C4-2B (cell line): ENCODE data around the gene ARMC8.
A peak's percentile ranks its signal among the peaks of the same experiment; 100 is the strongest.

Experiments used
- H3K27ac ChIP-seq: fragments of 450-650 bp; 2 replicates; pipeline ENCODE4 v1.5.1; 2017
- ZFX ChIP-seq: fragments of 450-650 bp; IDR thresholded peaks from 2 replicates; pipeline ENCODE4 v1.6.1; 2017
- TF ChIP-seq, protein P1 (sequence below): fragments of 450-650 bp; conservative IDR thresholded peaks from 2 replicates; pipeline ENCODE4 v1.5.1; 2017; ENCODE audit warnings: mild to moderate bottlenecking

The ARMC8 gene

GRCh38 chr3:138263104-138263503 lies 76.0 kb downstream of the ARMC8 start:
- TF ChIP-seq ZFX = no peak
- TF ChIP-seq, protein P1, sequence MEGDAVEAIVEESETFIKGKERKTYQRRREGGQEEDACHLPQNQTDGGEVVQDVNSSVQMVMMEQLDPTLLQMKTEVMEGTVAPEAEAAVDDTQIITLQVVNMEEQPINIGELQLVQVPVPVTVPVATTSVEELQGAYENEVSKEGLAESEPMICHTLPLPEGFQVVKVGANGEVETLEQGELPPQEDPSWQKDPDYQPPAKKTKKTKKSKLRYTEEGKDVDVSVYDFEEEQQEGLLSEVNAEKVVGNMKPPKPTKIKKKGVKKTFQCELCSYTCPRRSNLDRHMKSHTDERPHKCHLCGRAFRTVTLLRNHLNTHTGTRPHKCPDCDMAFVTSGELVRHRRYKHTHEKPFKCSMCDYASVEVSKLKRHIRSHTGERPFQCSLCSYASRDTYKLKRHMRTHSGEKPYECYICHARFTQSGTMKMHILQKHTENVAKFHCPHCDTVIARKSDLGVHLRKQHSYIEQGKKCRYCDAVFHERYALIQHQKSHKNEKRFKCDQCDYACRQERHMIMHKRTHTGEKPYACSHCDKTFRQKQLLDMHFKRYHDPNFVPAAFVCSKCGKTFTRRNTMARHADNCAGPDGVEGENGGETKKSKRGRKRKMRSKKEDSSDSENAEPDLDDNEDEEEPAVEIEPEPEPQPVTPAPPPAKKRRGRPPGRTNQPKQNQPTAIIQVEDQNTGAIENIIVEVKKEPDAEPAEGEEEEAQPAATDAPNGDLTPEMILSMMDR = peak; percentile 30
- no peak overlapping the region for H3K27ac ChIP-seq

GRCh38 chr3:138265745-138266144 lies 78.6 kb downstream of the ARMC8 start:
- no peak overlapping the region for H3K27ac ChIP-seq
- TF ChIP-seq, protein P1 = no peak
- no peak for TF ChIP-seq ZFX

DNA sequence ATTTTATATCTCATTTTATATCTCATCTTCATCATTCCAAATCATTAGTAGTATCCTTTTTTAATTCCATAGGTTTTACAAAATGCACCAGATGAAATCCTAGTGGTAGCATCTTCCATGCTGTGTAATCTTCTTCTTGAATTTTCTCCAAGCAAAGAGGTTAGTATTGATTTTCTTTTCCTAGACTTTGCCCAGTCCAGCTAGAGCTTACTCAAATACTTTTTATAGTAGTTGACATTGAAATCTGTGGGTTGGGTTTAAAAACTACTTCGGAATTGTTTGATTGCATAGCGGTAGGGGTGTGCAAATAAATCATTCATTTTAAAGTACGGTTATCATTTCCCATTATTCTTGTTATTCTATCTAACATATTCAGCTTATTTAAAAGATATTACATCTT lies 80.0 kb downstream of the ARMC8 start:
- TF ChIP-seq, protein P1 = no peak
- TF ChIP-seq ZFX = no peak
- H3K27ac ChIP-seq = no peak overlapping the region

- no peak overlapping the region for H3K27ac ChIP-seq
- TF ChIP-seq, protein P1 = peak; percentile 43
- no peak for TF ChIP-seq ZFX
These were observed 83.1 kb downstream of the ARMC8 start for GRCh38 chr3:138270245-138270644.

DNA sequence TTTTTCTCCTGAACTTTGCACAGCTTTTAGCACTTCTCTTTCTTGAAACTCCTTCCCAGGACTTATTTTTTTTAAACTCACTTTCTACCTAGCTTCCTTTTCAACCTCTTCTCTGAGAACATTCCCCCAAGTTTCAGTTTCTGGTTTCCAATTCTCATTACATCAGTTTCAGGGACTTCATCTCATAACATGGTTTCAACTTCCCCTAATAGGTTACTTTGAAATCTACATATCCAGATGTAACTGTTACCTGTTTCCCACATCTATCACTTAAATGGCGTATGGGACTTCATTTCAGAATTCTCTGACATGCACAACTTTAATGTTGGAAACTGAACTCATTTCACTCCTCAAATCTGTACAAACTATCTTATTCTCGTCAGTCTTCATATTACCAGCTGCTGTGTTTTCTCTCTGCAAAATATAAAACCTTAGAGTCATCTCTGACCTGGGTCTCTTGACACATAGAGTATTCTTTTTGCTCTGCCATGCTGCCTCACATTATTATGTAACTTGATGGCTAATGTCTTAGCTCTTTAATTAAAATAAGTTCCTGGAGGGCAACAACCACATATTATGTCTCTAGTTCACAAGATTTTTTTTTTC lies 84.2 kb downstream of the ARMC8 start:
- TF ChIP-seq, protein P1 = no peak
- no peak for TF ChIP-seq ZFX
- H3K27ac ChIP-seq = no peak overlapping the region

DNA sequence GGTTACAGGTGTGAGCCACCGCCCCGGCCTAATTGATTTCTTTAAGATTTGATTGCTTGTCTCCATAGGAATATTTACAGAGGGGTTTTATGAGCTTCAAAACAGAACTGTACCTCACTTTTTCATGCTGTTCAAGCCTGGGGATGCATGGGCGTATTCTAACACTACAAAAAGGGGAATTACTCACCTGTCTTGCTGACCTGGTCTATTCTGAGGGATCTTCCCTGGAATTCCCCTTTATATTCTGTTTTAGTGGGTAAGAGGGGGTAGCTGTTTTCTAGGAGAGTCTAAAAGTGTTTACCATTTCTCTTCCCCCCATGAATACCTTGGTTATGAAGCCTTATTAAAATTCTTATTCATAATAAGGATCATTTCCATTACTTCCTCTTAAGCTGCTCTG lies 94.5 kb downstream of the ARMC8 start:
- TF ChIP-seq, protein P1 = no peak
- no peak for TF ChIP-seq ZFX
- H3K27ac ChIP-seq = peak overlapping the region; percentile 74; the same call in 1 of the 2 replicates

DNA sequence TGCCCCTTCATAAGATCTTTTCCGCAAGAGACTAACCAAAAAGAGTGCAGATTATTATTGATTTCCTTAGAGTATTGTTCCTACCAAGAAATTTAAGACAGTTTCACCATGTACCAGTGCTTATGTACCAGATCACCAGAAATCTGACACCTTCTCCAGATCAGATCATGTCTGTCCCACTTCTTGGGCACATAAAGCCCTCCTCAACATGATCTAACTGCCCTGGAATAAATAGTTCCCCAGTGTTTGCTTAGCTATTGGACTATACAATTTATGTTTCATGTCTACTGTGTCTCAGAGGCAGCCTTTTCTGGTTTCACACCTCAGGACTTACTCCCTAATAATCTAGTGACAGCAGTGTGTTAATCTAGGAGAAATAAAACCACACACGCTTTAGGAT lies 95.7 kb downstream of the ARMC8 start:
- TF ChIP-seq ZFX = no peak
- TF ChIP-seq, protein P1 = no peak
- H3K27ac ChIP-seq = peak overlapping the region; percentile 74; the same call in 1 of the 2 replicates
